ENCODE results near the gene SUMO2. TPM values are rescaled to one million over a fixed set of nuclear protein-coding genes. Genes with fewer than 3 reads are reported as not detected.

Gene SUMO2
- total and polyA plus RNA-seq, 2 of the 13 experiments (the other 11 are each of a cell fraction or from before 2014, with no cell fraction given) = 337 to 553 TPM

DNA sequence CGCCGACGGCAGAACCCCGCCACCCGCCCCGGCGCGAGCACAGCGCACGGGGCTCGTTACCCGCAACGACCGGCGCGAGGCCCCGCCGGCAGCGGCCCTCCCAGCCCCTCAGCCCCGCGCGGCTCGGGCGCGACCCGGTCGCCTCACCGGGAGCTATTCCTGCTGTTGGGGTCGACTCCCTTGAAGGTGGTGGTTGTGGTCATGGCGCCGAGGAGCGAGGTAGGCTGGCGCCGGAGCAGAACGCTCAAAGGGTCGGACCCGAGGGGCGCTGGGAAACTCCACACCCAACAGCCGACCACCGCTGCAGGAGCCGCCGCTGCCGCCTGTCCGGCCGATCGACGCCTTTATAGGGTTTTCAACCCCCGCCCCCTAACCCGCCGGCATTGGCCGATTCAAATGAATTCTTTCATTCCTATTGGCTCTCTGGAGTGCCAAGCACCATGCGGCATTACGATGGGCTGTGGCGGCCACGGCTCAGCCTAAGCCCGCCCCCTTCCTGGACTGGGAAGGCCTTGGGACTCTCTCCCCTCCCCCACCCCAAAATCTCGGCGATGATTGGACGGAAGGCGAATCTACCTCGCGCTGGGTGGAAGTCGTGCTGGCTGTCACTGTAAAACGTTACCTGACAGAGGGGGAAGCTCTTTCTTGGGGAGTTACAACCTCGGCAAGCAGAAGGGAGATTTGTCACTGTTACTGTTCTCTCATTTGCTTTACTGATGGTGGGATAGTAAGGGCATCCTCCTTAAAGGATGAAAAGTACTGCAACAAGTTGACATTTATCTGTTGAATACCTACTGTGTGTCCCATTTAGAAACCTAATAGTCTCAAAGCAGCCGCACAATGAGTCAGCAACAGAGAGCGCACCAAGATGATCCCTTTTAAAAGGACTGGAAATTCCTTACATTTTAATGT is 28.3 kb downstream of the SUMO2 start, which contains the start of gene JPT1 (continued):
- TF ChIP-seq, protein P1, sequence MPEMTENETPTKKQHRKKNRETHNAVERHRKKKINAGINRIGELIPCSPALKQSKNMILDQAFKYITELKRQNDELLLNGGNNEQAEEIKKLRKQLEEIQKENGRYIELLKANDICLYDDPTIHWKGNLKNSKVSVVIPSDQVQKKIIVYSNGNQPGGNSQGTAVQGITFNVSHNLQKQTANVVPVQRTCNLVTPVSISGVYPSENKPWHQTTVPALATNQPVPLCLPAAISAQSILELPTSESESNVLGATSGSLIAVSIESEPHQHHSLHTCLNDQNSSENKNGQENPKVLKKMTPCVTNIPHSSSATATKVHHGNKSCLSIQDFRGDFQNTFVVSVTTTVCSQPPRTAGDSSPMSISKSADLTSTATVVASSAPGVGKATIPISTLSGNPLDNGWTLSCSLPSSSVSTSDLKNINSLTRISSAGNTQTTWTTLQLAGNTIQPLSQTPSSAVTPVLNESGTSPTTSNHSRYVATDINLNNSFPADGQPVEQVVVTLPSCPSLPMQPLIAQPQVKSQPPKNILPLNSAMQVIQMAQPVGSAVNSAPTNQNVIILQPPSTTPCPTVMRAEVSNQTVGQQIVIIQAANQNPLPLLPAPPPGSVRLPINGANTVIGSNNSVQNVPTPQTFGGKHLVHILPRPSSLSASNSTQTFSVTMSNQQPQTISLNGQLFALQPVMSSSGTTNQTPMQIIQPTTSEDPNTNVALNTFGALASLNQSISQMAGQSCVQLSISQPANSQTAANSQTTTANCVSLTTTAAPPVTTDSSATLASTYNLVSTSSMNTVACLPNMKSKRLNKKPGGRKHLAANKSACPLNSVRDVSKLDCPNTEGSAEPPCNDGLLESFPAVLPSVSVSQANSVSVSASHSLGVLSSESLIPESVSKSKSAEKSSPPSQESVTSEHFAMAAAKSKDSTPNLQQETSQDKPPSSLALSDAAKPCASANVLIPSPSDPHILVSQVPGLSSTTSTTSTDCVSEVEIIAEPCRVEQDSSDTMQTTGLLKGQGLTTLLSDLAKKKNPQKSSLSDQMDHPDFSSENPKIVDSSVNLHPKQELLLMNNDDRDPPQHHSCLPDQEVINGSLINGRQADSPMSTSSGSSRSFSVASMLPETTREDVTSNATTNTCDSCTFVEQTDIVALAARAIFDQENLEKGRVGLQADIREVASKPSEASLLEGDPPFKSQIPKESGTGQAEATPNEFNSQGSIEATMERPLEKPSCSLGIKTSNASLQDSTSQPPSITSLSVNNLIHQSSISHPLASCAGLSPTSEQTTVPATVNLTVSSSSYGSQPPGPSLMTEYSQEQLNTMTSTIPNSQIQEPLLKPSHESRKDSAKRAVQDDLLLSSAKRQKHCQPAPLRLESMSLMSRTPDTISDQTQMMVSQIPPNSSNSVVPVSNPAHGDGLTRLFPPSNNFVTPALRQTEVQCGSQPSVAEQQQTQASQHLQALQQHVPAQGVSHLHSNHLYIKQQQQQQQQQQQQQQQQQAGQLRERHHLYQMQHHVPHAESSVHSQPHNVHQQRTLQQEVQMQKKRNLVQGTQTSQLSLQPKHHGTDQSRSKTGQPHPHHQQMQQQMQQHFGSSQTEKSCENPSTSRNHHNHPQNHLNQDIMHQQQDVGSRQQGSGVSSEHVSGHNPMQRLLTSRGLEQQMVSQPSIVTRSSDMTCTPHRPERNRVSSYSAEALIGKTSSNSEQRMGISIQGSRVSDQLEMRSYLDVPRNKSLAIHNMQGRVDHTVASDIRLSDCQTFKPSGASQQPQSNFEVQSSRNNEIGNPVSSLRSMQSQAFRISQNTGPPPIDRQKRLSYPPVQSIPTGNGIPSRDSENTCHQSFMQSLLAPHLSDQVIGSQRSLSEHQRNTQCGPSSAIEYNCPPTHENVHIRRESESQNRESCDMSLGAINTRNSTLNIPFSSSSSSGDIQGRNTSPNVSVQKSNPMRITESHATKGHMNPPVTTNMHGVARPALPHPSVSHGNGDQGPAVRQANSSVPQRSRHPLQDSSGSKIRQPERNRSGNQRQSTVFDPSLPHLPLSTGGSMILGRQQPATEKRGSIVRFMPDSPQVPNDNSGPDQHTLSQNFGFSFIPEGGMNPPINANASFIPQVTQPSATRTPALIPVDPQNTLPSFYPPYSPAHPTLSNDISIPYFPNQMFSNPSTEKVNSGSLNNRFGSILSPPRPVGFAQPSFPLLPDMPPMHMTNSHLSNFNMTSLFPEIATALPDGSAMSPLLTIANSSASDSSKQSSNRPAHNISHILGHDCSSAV (CRISPR knock-in tag; IDR thresholded peaks at IDR 0.05; ENCODE audit: borderline replicate concordance) = no peak
- TF ChIP-seq RORA (CRISPR knock-in tag; IDR thresholded peaks at IDR 0.05) (no peak), KDM5A (IDR thresholded peaks at IDR 0.05; ENCODE audit: borderline replicate concordance, low read length) (no peak), SP1 (IDR thresholded peaks at IDR 0.05) (no peak), SP1 (CRISPR knock-in tag; IDR thresholded peaks at IDR 0.05) (peak; percentile 71), ZNF687 (CRISPR knock-in tag; IDR thresholded peaks at IDR 0.05) (peak; percentile 81), ZNF609 (CRISPR knock-in tag; IDR thresholded peaks at IDR 0.05; ENCODE audit: borderline replicate concordance) (no peak), ZNF547 (CRISPR knock-in tag; IDR thresholded peaks at IDR 0.05) (peak; percentile 86), CENPT (CRISPR knock-in tag; IDR thresholded peaks at IDR 0.05; ENCODE audit: low read depth) (peak; percentile 37; the same call in 1 of the 2 replicates), ATAD3A (CRISPR knock-in tag; IDR thresholded peaks at IDR 0.05) (no peak)

All from HepG2 (cell line).